DOHH2 (cell line): Measurements from ENCODE around the gene CD3D.

Source experiments
- H3F3A ChIP-seq: fragments of 200-600 bp; sonication (generic), shearing (Covaris generic); 2 replicates; pipeline ENCODE4 v1.6.0; 2016; ENCODE audit warnings: antibody characterized with exemption, mild to moderate bottlenecking; ENCODE audit not compliant: control insufficient read depth, insufficient read depth
- H3K27ac ChIP-seq: fragments of 200-600 bp; sonication (generic); 2 replicates; pipeline ENCODE4 v1.5.1; 2014; ENCODE audit warnings: low read depth, mild to moderate bottlenecking, low read length, moderate library complexity
- H3K27me3 ChIP-seq: fragments of 200-600 bp; sonication (generic); 2 replicates; pipeline ENCODE4 v1.6.1; 2014; ENCODE audit warnings: mild to moderate bottlenecking, low read length, mixed read lengths; ENCODE audit not compliant: control insufficient read depth
- H3K36me3 ChIP-seq: fragments of 200-600 bp; sonication (generic); 2 replicates; pipeline ENCODE4 v1.6.1; 2014; ENCODE audit warnings: mild to moderate bottlenecking, low read length, moderate library complexity, mixed read lengths; ENCODE audit not compliant: control insufficient read depth
- H3K4me1 ChIP-seq: fragments of 200-600 bp; sonication (generic); 2 replicates; pipeline ENCODE4 v1.6.1; 2014; ENCODE audit warnings: mild to moderate bottlenecking, low read length, mixed read lengths; ENCODE audit not compliant: control insufficient read depth
- H3K4me2 ChIP-seq: fragments of 200-600 bp; sonication (generic); 2 replicates; pipeline ENCODE4 v1.6.0; 2014; ENCODE audit warnings: mild to moderate bottlenecking, low read length, moderate library complexity
- H3K4me3 ChIP-seq: fragments of 200-600 bp; sonication (generic); 2 replicates; pipeline ENCODE4 v1.5.1; 2014; ENCODE audit warnings: mild to moderate bottlenecking, low read length, mixed read lengths
- H3K79me2 ChIP-seq: fragments of 200-600 bp; sonication (generic); 2 replicates; pipeline ENCODE4 v1.6.1; 2014; ENCODE audit warnings: mild to moderate bottlenecking, low read length, mixed read lengths; ENCODE audit not compliant: control insufficient read depth
- H3K9me2 ChIP-seq: fragments of 200-600 bp; sonication (generic); replicated peaks from 2 replicates; pipeline ENCODE4 v1.6.1; 2014; ENCODE audit warnings: mild to moderate bottlenecking, low read length, mixed read lengths; ENCODE audit not compliant: control insufficient read depth
- H3K9me3 ChIP-seq: fragments of 200-600 bp; sonication (generic); 2 replicates; pipeline ENCODE4 v1.6.1; 2014; ENCODE audit warnings: antibody characterized with exemption, low read length, mixed read lengths; ENCODE audit not compliant: control insufficient read depth, insufficient read depth
- H4K20me1 ChIP-seq: fragments of 200-600 bp; sonication (generic); 2 replicates; pipeline ENCODE4 v1.6.0; 2014; ENCODE audit warnings: low read depth, mild to moderate bottlenecking, antibody characterized with exemption, low read length, moderate library complexity; ENCODE audit not compliant: control insufficient read depth, insufficient read depth
- CTCF ChIP-seq: fragments of 200-600 bp; sonication (generic); IDR thresholded peaks from one replicate; pipeline ENCODE4 v1.5.1; 2014; ENCODE audit warnings: antibody characterized with exemption, mild to moderate bottlenecking, low read depth, low read length; ENCODE audit not compliant: poor library complexity, severe bottlenecking
- EZH2phosphoT487 ChIP-seq: fragments of 200-600 bp; sonication (generic); IDR thresholded peaks from 2 replicates; pipeline ENCODE4 v1.6.1; 2017; ENCODE audit warnings: borderline replicate concordance, mild to moderate bottlenecking, antibody characterized with exemption, low read length, moderate library complexity, mixed read lengths

CD3D gene

GRCh38 chr11:118301600-118302195, 40.8 kb downstream of the CD3D start:
- no peaks in the 10 kb centered on the region for H4K20me1 ChIP-seq
- no peak overlapping the region for H3K4me2 ChIP-seq
- no peak for TF ChIP-seq EZH2phosphoT487
- no peak for TF ChIP-seq CTCF

DNA sequence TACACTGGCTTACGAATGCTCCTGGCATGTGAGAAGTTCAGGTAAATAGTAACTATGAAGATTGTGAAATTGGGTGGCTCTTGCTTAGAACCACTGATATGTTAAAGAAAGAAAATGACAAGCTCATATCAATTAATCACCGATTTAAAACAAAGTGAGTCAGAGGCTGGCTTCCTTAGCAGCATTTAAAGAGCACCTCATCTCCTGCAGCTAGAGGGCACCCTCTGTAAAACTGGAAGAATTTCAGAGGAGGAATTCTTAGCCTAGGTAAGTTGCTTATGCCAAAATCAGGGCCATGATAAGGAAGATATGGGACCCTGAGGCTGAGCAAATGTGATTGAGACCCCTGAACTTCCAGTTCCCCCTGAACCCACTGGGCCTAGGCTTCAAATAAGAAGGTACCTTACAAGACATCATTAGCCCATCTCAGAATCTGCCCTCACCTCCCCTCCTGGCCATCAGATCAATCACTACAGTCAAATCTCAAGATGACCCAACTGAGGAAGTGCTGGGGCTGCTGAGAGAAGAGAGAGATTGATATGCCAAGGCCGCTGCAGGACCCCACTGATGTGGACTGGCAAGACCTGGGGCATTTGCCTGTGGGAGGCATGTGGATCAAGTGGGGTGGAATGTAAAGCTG, 46.6 kb downstream of the CD3D start:
- no peak overlapping the region for H3K27ac ChIP-seq
- peaks cover 24% of the 10 kb centered on the region for H3K4me1 ChIP-seq

More at GRCh38 chr11:118301600-118302195, 40.8 kb downstream of the CD3D start:
- no peak overlapping the region for H3K4me3 ChIP-seq
- H3K4me1 ChIP-seq, result peaks cover 22% of the 10 kb centered on the region
- no peaks in the 10 kb centered on the region for H3F3A ChIP-seq
- H3K9me3 ChIP-seq, result no peaks in the 10 kb centered on the region
- no peaks in the 10 kb centered on the region for H3K27me3 ChIP-seq
- no peak overlapping the region for H3K27ac ChIP-seq
- no peaks in the 10 kb centered on the region for H3K36me3 ChIP-seq
- no peaks in the 10 kb centered on the region for H3K79me2 ChIP-seq
- H3K9me2 ChIP-seq, result no peaks in the 10 kb centered on the region

DNA sequence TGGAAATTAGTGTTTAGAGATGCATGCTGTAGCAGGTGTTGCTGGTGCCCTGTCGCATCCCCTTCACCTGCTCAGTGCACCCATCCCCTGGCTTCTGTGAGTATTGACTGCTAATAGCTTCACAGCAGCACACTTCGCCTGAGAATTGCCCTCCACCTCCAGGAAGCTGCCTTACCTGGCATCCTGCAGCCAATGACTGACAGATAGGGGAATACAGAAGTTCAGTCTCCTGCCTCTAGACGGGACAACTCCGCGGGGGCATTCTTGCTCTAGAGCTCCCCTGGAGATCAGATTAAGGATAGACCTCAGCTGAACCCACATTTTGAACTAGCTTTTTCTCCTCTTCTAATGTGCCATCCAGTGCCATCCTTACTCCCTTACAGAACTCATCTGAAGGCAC, 47.3 kb downstream of the CD3D start:
- H3K9me3 ChIP-seq, result no peaks in the 10 kb centered on the region
- H3F3A ChIP-seq, result no peaks in the 10 kb centered on the region
- H3K79me2 ChIP-seq, result no peaks in the 10 kb centered on the region
- no peaks in the 10 kb centered on the region for H4K20me1 ChIP-seq
- H3K4me1 ChIP-seq, result peaks cover 24% of the 10 kb centered on the region
- no peaks in the 10 kb centered on the region for H3K36me3 ChIP-seq
- no peaks in the 10 kb centered on the region for H3K9me2 ChIP-seq
- H3K27ac ChIP-seq, result no peak overlapping the region
- H3K4me2 ChIP-seq, result no peak overlapping the region
- H3K27me3 ChIP-seq, result no peaks in the 10 kb centered on the region
- TF ChIP-seq CTCF (no peak), EZH2phosphoT487 (no peak)
- no peak overlapping the region for H3K4me3 ChIP-seq

More for the DNA sequence above, 46.6 kb downstream of the CD3D start:
- no peaks in the 10 kb centered on the region for H3K9me3 ChIP-seq
- no peaks in the 10 kb centered on the region for H3K27me3 ChIP-seq
- no peaks in the 10 kb centered on the region for H3K79me2 ChIP-seq
- TF ChIP-seq CTCF, result peak; percentile 84
- no peak for TF ChIP-seq EZH2phosphoT487
- H3F3A ChIP-seq, result no peaks in the 10 kb centered on the region
- no peaks in the 10 kb centered on the region for H3K36me3 ChIP-seq
- peak overlapping the region; percentile 9; the same call in 1 of the 2 replicates for H3K4me2 ChIP-seq
- H3K4me3 ChIP-seq, result no peak overlapping the region
- no peaks in the 10 kb centered on the region for H4K20me1 ChIP-seq
- H3K9me2 ChIP-seq, result no peaks in the 10 kb centered on the region
